LNCAP (cell line): ENCODE data around the gene BATF3.

Experiments used
- TF ChIP-seq, protein P1 (sequence below): fragments of 450-650 bp; IDR thresholded peaks from 2 replicates; pipeline ENCODE4 v1.5.1; 2017; ENCODE audit warnings: mild to moderate bottlenecking

BATF3 gene

DNA sequence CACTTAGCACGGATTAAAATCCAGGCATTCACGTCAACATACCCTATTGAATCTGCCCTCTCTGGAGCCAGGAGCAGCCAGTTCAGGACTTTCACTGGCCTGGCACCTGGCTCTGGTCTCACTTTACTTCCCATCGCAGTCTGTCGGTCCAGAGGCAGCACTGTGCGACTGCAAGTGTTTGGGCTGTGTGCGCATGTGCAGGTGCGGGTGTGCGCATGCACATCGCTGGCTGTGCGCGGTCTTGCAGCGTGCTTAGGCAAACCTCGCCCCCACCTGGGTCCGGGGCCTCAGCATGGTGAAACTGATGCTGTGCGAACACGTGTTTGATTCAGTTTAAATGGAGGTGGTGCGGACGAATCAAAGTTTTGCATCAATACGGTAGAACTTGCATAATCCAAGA, 53.1 kb downstream of the BATF3 start:
- TF ChIP-seq, protein P1, sequence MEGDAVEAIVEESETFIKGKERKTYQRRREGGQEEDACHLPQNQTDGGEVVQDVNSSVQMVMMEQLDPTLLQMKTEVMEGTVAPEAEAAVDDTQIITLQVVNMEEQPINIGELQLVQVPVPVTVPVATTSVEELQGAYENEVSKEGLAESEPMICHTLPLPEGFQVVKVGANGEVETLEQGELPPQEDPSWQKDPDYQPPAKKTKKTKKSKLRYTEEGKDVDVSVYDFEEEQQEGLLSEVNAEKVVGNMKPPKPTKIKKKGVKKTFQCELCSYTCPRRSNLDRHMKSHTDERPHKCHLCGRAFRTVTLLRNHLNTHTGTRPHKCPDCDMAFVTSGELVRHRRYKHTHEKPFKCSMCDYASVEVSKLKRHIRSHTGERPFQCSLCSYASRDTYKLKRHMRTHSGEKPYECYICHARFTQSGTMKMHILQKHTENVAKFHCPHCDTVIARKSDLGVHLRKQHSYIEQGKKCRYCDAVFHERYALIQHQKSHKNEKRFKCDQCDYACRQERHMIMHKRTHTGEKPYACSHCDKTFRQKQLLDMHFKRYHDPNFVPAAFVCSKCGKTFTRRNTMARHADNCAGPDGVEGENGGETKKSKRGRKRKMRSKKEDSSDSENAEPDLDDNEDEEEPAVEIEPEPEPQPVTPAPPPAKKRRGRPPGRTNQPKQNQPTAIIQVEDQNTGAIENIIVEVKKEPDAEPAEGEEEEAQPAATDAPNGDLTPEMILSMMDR, result no peak

DNA sequence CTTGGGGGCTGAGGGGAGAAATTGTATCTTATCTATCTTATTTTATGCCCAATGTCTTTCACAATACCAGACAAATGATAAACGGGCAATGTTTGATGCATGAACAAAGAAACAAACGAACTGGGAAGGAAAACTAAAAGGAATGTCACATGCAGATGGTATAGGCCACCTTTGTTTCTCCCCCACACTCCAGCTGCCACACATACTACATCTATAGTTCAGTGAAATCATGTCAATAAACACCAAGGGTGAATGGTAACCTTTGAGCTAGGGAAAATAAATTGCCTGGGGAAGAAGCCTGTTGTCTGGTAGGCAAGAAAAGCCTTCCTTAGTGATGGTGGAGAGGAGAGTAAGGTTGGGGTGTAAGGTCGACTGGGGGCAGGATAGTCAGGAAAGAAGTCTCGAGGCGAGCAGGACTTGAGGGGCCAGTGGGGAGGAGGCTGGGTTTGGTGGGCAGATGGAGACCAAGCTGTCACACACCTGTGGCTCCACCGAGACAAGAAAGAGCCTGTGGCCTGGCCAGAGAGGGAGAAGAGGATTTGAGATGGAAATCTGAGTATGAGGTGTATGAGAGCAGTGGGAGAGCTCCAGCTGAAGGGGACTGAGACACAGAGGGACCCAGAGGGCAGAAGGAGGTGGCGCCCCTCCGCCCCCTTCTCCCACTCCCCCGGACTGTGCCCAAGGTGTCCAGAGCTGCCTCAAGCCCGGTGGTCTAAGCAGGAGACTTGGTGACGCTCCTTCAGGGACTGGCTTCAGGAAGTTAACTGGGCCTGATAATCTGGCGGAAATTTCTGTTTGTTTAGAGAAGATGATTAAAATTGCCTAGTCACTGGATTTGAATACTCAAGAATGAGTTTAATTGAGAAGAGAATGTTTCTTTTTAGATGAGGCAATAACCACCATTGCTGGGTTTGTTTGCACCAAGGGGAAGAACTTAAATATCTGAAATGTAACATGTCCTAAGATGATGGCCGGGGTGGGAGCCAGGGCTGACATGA, 53.8 kb downstream of the BATF3 start:
- TF ChIP-seq, protein P1, result no peak

DNA sequence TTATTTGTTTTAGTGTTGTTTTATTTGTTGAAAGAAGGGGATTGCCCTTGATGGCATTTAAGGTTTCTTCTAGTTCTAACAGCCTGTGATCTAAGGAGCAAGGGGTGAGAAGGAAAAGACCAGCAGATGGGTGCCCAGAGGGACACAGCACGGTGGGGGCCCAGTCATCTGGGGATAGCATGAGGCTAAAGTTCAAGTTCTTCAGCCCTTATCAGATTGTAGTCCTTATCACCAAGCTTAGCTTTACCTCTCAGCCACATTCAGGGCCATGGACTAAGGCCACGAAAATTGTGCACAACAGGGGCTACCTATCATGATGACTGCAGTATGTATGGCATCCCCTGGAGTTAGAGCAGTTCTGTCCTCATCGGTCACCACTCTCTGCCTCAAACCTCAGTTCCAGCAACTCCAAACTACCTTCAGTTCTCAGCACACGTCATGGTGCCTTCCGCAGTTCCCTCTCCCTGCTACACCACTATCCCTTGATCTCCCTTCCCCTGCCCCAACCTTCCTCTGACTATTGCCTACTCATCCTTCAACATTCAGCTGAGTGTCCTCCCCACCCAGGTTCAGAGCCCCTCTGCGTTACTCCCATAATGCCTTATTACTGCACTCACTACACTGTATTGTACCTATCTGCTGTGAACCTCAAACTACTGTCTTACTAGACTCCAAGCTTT, 54.6 kb downstream of the BATF3 start:
- TF ChIP-seq, protein P1, result no peak

- TF ChIP-seq, protein P1, result no peak
These were observed 55.8 kb downstream of the BATF3 start for GRCh38 chr1:212643877-212644276.

DNA sequence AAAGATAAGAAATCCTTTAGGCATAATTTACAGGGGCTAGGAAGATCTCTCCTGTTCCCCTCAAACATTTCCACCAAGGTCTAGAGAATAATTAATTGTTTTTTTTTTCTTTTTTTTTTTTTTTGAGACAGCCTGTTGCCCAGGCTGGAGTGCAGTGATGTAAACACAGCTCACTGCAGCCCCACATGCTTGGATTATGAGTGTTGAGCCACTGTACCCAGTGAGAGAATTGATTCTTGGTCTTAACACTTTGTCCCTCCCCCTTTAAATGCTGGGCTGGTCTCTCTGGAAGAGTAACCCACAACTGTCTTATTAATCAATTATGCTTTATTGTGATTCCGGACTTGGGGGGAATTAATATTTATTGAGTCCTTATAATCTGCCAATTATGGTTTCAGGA, 57.7 kb downstream of the BATF3 start:
- TF ChIP-seq, protein P1, result no peak

- TF ChIP-seq, protein P1, result no peak
These were observed 59.3 kb downstream of the BATF3 start for GRCh38 chr1:212640223-212640878.

- TF ChIP-seq, protein P1, result no peak
These were observed 61.0 kb downstream of the BATF3 start for GRCh38 chr1:212638492-212639151.
